ENCODE data around the gene CST7.

DNA sequence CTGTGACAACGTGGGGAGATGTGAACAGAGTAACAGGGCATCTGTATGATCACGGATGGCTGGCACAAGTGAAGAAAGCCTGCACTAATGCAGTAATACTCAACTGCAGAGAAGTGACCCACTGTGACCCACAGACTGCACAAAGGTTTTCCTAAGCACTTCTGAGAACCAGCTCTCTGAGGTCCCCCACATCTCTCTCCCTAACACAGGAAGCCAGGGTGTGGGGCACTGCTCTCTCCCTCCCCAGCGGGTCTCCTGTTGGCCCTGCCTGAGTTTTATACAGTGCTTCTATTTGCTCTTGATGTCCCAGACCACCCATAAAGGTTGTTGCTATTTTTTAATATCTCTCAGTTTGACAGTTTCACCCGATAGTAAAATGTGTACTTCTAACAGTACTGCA is 32.2 kb downstream of the CST7 start:
- TF ChIP-seq POLR2AphosphoS5 (IDR thresholded peaks at IDR 0.05; ENCODE audit: low read depth, low read length), result no peak
- TF ChIP-seq, protein P1, sequence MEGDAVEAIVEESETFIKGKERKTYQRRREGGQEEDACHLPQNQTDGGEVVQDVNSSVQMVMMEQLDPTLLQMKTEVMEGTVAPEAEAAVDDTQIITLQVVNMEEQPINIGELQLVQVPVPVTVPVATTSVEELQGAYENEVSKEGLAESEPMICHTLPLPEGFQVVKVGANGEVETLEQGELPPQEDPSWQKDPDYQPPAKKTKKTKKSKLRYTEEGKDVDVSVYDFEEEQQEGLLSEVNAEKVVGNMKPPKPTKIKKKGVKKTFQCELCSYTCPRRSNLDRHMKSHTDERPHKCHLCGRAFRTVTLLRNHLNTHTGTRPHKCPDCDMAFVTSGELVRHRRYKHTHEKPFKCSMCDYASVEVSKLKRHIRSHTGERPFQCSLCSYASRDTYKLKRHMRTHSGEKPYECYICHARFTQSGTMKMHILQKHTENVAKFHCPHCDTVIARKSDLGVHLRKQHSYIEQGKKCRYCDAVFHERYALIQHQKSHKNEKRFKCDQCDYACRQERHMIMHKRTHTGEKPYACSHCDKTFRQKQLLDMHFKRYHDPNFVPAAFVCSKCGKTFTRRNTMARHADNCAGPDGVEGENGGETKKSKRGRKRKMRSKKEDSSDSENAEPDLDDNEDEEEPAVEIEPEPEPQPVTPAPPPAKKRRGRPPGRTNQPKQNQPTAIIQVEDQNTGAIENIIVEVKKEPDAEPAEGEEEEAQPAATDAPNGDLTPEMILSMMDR (IDR thresholded peaks at IDR 0.05 in 2 of 3, conservative IDR thresholded peaks at IDR 0.05 in 1 of 3; ENCODE audit: borderline replicate concordance in 1 of 3, insufficient read depth in 1 of 3, low read depth in 2 of 3, low read length in 2 of 3), result no peak
- TF ChIP-seq YY1 (IDR thresholded peaks at IDR 0.05; ENCODE audit: extremely low read depth, insufficient replicate concordance, low read depth, low read length), result no peak
- TF ChIP-seq POLR2A (IDR thresholded peaks at IDR 0.05; ENCODE audit: borderline replicate concordance, extremely low read depth, insufficient read depth, insufficient read length), result no peak
- no peak for TF ChIP-seq EZH2 (IDR thresholded peaks at IDR 0.05)
- TF ChIP-seq ZFX (IDR thresholded peaks at IDR 0.05), result no peak
- no peak for TF ChIP-seq CBX3 (IDR thresholded peaks at IDR 0.05; ENCODE audit: low read depth)
- no peak for TF ChIP-seq JUND (IDR thresholded peaks at IDR 0.05)
- no peak for TF ChIP-seq SP1 (IDR thresholded peaks at IDR 0.05; ENCODE audit: low read depth)
